ENCODE data around the gene MMP2.

DNA sequence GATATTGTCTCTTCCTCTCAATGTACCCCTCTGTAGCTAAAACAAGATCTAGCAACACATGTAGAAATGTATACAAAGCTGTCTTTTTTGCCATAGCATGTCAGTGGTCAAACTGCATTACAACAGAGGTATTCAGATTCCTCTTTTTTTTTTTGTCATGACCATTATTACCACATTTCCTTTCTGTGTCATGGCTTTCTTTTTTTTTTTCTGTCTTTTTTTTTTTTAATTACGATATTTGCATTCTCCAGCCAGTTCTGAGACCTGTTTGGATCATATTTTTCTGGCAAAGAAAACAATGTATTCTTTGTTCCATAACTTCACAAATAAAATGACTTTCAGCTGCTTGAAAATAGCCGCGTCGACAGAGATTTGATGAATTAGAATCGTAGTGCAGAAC is 60.1 kb downstream of the MMP2 start:
- TF ChIP-seq, protein P1, sequence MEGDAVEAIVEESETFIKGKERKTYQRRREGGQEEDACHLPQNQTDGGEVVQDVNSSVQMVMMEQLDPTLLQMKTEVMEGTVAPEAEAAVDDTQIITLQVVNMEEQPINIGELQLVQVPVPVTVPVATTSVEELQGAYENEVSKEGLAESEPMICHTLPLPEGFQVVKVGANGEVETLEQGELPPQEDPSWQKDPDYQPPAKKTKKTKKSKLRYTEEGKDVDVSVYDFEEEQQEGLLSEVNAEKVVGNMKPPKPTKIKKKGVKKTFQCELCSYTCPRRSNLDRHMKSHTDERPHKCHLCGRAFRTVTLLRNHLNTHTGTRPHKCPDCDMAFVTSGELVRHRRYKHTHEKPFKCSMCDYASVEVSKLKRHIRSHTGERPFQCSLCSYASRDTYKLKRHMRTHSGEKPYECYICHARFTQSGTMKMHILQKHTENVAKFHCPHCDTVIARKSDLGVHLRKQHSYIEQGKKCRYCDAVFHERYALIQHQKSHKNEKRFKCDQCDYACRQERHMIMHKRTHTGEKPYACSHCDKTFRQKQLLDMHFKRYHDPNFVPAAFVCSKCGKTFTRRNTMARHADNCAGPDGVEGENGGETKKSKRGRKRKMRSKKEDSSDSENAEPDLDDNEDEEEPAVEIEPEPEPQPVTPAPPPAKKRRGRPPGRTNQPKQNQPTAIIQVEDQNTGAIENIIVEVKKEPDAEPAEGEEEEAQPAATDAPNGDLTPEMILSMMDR (IDR thresholded peaks at IDR 0.05), result no peak
- TF ChIP-seq POLR2A (IDR thresholded peaks at IDR 0.05) (no peak), EP300 (IDR thresholded peaks at IDR 0.05) (no peak)
